Spleen (tissue), 11 donors: ENCODE data around the gene MGAT5. TPM values are rescaled to one million over a fixed set of nuclear protein-coding genes. Genes with fewer than 3 reads are reported as not detected.

Experiments
- DNase-seq: peaks from one replicate; pipeline ENCODE4 v3.0.0-alpha.2; 2020
- H3K27ac ChIP-seq, 8 donors: fragments of 200-600 bp; sonication (generic) in 7 of 8; 1 replicate in 4 of 8; 2 replicates in 4 of 8; pipeline versions ENCODE4 v1.5.0 to v1.8.0; 2016 to 2021; ENCODE audit warnings: inconsistent platforms in 4 of 8, mild to moderate bottlenecking in 4 of 8, moderate library complexity in 1 of 8
- H3K27me3 ChIP-seq, 7 donors: fragments of 200-600 bp; sonication (generic) in 6 of 7; replicated peaks in 1 of 7; 1 replicate in 4 of 7; 2 replicates in 3 of 7; pipeline versions ENCODE4 v1.5.0 to v1.8.0; 2016 to 2021; ENCODE audit warnings: inconsistent platforms in 3 of 7, mild to moderate bottlenecking in 1 of 7
- H3K36me3 ChIP-seq, 6 donors: fragments of 200-600 bp; sonication (generic) in 5 of 6; 1 replicate in 4 of 6; 2 replicates in 2 of 6; pipeline versions ENCODE4 v1.5.0 to v1.8.0; 2016 to 2021; ENCODE audit warnings: inconsistent platforms in 2 of 6
- H3K4me1 ChIP-seq, 6 donors: fragments of 200-600 bp; sonication (generic) in 5 of 6; 1 replicate in 3 of 6; 2 replicates in 3 of 6; pipeline versions ENCODE4 v1.5.0 to v1.8.0; 2016 to 2021; ENCODE audit warnings: inconsistent platforms in 3 of 6
- H3K4me3 ChIP-seq, 8 donors: fragments of 200-600 bp; sonication (generic) in 7 of 8; 1 replicate in 4 of 8; 2 replicates in 4 of 8; pipeline versions ENCODE4 v1.5.0 to v1.8.0; 2016 to 2021; ENCODE audit warnings: inconsistent platforms in 4 of 8, mild to moderate bottlenecking in 4 of 8, moderate library complexity in 2 of 8
- H3K9me3 ChIP-seq, 8 donors: fragments of 200-600 bp; sonication (generic) in 7 of 8; 1 replicate in 4 of 8; 2 replicates in 4 of 8; pipeline versions ENCODE4 v1.5.0 to v1.8.0; 2016 to 2021; ENCODE audit warnings: inconsistent platforms in 4 of 8
- CTCF ChIP-seq, 11 experiments: fragments of 200-600 bp in 7 of 11; fragments of 450-650 bp in 4 of 11; sonication (generic) in 4 of 11; IDR thresholded peaks in 8 of 11; conservative IDR thresholded peaks in 3 of 11; 1 replicate in 7 of 11; 2 replicates in 4 of 11; pipeline versions ENCODE4 v1.4.0 to v1.8.0; 2016 to 2021; ENCODE audit warnings: antibody characterized with exemption in 11 of 11, inconsistent platforms in 4 of 11, mild to moderate bottlenecking in 1 of 11
- POLR2A ChIP-seq, 3 donors: fragments of 450-650 bp; IDR thresholded peaks; one replicate each; pipeline ENCODE4 v1.5.1; 2017; ENCODE audit warnings: antibody characterized with exemption in 3 of 3, mild to moderate bottlenecking in 1 of 3
- POLR2AphosphoS5 ChIP-seq, 3 donors: sonication (generic); formaldehyde crosslinking; IDR thresholded peaks; one replicate each; pipeline ENCODE4 v1.5.1; 2017; ENCODE audit warnings: antibody characterized with exemption in 3 of 3
- WGBS, 5 donors: extraction: QIAGEN DNeasy Blood & Tissue Kit in 3 of 5; methylation state at CpG; one replicate each; pipeline versions ENCODE4 v1.1.5 to v1.1.7; 2013 to 2018; 5-methylcytosine and 5-hydroxymethylcytosine counted together
- intact Hi-C: fragments of 100-400 bp; cut with DNase I; formaldehyde crosslinking; loops from one replicate; pipeline ENCODE4 v1.15.0; 2023; ENCODE audit warnings: low total_unique reads
- polyA plus RNA-seq, 3 donors: library from polyadenylated mRNA; stranded (reverse); fragments of 200-250 nt; gene quantifications; one replicate each; pipeline ENCODE4 v1.2.1, GENCODE V29; 2013
- total RNA-seq, 7 donors: library from RNA; depleted of rRNA in 3 of 7; stranded (reverse); fragments of >200 nt in 3 of 7; fragmentation: NEBNext Ultra II Directional in 4 of 7; extraction: Animal tissue kit (Norgen Biotek cat#: 25700) in 4 of 7; gene quantifications; one replicate each; pipeline versions ENCODE4 v1.1.0 to v1.2.1, GENCODE V29; 2016 to 2021
- donor health status: healthy with polysubstance abuse.
- donor health status: DM: no; HTN: no; CAD: no; lungs with moderate emphysema.
- donor health status: DM: no; HTN: no; CAD: no.
- donor health status: Bipolar disorder and iron deficiency.
- donor health status: healthy.
- donor health status: DM: no; HTN: no; CAD: no.
- donor health status: DM: yes; HTN: yes; CAD: no.

MGAT5 gene
- total and polyA plus RNA-seq, 10 donors = 11.2 to 110 (median 91.9) TPM

- H3K27ac ChIP-seq = peak overlapping the region in 2 of 8 donors; percentile 4 to 5
- intact Hi-C loops = no loop called here
- no peak overlapping the region for H3K4me3 ChIP-seq
- H3K36me3 ChIP-seq = peaks cover 0 to 91% (median 23%) of the 10 kb centered on the region in 6 donors
- H3K9me3 ChIP-seq = no peaks in the 10 kb centered on the region
- H3K27me3 ChIP-seq = no peaks in the 10 kb centered on the region
- peaks cover 0 to 37% (median 4%) of the 10 kb centered on the region in 6 donors for H3K4me1 ChIP-seq
- 63 to 80% (median 66%) methylated on average over 5 of the region's 5 CpGs for WGBS, 5 donors
- DNase-seq = no peak
- TF ChIP-seq CTCF (IDR thresholded peaks at IDR 0.05 in 8 of 11, conservative IDR thresholded peaks at IDR 0.05 in 3 of 11) = no peak
- no peak for TF ChIP-seq POLR2A (IDR thresholded peaks at IDR 0.05)
- no peak for TF ChIP-seq POLR2AphosphoS5 (IDR thresholded peaks at IDR 0.05)
Measured at GRCh38 chr2:134401081-134401497, 147.2 kb downstream of the MGAT5 start.

DNA sequence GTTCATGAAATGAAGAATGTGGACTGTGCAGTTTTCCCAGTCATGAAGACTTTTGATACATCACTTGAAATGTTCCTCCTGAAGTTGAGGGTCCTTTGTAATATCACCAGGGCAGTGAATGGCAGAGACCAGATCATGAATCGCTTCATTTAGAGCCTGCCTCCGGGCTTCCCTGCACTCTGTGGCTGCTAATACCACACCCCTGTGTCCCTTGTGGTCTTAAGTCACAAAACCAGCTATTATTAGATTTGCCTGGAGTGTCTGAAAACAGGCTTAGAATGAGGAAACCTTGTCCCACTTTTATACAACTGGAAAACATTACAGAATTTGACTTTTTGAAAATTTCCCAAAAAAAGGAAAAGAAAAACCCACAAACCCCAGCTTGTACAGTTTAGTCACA is 147.9 kb downstream of the MGAT5 start:
- H3K9me3 ChIP-seq = no peaks in the 10 kb centered on the region
- peaks cover 0 to 91% (median 26%) of the 10 kb centered on the region in 6 donors for H3K36me3 ChIP-seq
- H3K27me3 ChIP-seq = no peaks in the 10 kb centered on the region
- DNase-seq = no peak
- no peak overlapping the region for H3K4me3 ChIP-seq
- TF ChIP-seq CTCF (IDR thresholded peaks at IDR 0.05 in 8 of 11, conservative IDR thresholded peaks at IDR 0.05 in 3 of 11) (no peak), POLR2AphosphoS5 (IDR thresholded peaks at IDR 0.05) (no peak), POLR2A (IDR thresholded peaks at IDR 0.05) (no peak)
- 24 to 66% (median 54%) methylated on average over 2 of the region's 2 CpGs for WGBS, 5 donors
- intact Hi-C loops = no loop called here
- peaks cover 0 to 44% (median 5%) of the 10 kb centered on the region in 6 donors for H3K4me1 ChIP-seq
- H3K27ac ChIP-seq = peak overlapping the region in 2 of 8 donors; percentile 8 to 16

DNA sequence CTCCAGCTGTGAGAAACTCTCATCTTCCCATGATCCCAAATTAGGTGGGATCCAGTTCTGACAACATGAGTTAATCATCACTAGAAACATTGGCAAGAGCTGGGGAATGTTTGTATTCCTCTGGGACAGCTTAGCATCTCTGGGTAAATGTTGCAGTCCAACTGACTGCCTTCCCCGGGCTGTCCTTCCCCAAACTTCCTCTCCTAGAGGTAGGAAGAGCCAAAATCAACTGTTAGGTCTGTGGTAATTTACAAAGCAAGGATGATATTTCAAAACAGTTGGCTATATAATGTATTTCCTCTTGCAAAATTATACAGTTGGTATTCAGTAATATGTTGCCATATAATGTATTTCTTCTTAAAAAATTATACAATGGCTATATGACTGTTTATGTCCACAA is 148.5 kb downstream of the MGAT5 start:
- intact Hi-C loops = no loop called here
- DNase-seq = no peak
- Histone ChIP-seq H3K9me3 (no peaks in the 10 kb centered on the region), H3K4me1 (peaks cover 0 to 51% (median 6%) of the 10 kb centered on the region in 6 donors), H3K27me3 (no peaks in the 10 kb centered on the region), H3K4me3 (no peak overlapping the region), H3K36me3 (peaks cover 0 to 91% (median 24%) of the 10 kb centered on the region in 6 donors), H3K27ac (peak overlapping the region in 2 of 8 donors; percentile 8 to 16)
- 13 to 56% (median 40%) methylated on average over 1 of the region's 1 CpG for WGBS, 5 donors
- no peak for TF ChIP-seq POLR2AphosphoS5 (IDR thresholded peaks at IDR 0.05)
- no peak for TF ChIP-seq CTCF (IDR thresholded peaks at IDR 0.05 in 8 of 11, conservative IDR thresholded peaks at IDR 0.05 in 3 of 11)
- TF ChIP-seq POLR2A (IDR thresholded peaks at IDR 0.05) = no peak

GRCh38 chr2:134405611-134406081 is 151.8 kb downstream of the MGAT5 start:
- no peaks in the 10 kb centered on the region for H3K9me3 ChIP-seq
- WGBS, 5 donors = 79 to 95% (median 84%) methylated on average over 3 of the region's 3 CpGs
- H3K36me3 ChIP-seq = peaks cover 0 to 68% (median 16%) of the 10 kb centered on the region in 6 donors
- intact Hi-C loops = no loop called here
- DNase-seq = no peak
- no peak for TF ChIP-seq POLR2AphosphoS5 (IDR thresholded peaks at IDR 0.05)
- TF ChIP-seq POLR2A (IDR thresholded peaks at IDR 0.05) = no peak
- TF ChIP-seq CTCF (IDR thresholded peaks at IDR 0.05 in 8 of 11, conservative IDR thresholded peaks at IDR 0.05 in 3 of 11) = no peak
- no peak overlapping the region for H3K27ac ChIP-seq
- H3K4me3 ChIP-seq = no peak overlapping the region
- peaks cover 3 to 83% (median 29%) of the 10 kb centered on the region in 6 donors for H3K4me1 ChIP-seq
- H3K27me3 ChIP-seq = no peaks in the 10 kb centered on the region
